Measurements from ENCODE around the gene CSMD2. TPM values are rescaled to one million over a fixed set of nuclear protein-coding genes. Genes with fewer than 3 reads are reported as not detected.

The CSMD2 gene
- total and polyA plus RNA-seq, 2 experiments from 2014 or later = 5.3 to 16.6 TPM

DNA sequence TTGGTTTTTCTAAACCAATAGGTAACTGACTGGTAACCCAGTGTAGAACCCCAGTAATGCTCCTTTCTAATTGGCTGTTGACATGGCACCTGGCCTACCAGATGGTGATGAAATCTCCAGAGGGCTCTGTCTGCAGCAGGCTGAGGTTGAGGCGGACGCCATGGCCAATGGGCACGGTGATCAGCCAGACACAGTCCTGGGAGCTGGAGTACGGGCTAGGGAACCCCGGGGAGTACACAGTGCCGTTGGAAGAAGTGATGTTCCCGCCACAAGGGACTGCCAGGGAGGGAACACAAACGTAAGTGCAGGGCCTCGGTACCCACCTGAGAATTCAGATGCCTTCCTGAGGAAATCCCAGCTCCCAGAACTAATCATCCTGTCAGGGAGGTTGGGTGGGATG lies 562.8 kb downstream of the CSMD2 start (continued):
- TF ChIP-seq, protein P1, sequence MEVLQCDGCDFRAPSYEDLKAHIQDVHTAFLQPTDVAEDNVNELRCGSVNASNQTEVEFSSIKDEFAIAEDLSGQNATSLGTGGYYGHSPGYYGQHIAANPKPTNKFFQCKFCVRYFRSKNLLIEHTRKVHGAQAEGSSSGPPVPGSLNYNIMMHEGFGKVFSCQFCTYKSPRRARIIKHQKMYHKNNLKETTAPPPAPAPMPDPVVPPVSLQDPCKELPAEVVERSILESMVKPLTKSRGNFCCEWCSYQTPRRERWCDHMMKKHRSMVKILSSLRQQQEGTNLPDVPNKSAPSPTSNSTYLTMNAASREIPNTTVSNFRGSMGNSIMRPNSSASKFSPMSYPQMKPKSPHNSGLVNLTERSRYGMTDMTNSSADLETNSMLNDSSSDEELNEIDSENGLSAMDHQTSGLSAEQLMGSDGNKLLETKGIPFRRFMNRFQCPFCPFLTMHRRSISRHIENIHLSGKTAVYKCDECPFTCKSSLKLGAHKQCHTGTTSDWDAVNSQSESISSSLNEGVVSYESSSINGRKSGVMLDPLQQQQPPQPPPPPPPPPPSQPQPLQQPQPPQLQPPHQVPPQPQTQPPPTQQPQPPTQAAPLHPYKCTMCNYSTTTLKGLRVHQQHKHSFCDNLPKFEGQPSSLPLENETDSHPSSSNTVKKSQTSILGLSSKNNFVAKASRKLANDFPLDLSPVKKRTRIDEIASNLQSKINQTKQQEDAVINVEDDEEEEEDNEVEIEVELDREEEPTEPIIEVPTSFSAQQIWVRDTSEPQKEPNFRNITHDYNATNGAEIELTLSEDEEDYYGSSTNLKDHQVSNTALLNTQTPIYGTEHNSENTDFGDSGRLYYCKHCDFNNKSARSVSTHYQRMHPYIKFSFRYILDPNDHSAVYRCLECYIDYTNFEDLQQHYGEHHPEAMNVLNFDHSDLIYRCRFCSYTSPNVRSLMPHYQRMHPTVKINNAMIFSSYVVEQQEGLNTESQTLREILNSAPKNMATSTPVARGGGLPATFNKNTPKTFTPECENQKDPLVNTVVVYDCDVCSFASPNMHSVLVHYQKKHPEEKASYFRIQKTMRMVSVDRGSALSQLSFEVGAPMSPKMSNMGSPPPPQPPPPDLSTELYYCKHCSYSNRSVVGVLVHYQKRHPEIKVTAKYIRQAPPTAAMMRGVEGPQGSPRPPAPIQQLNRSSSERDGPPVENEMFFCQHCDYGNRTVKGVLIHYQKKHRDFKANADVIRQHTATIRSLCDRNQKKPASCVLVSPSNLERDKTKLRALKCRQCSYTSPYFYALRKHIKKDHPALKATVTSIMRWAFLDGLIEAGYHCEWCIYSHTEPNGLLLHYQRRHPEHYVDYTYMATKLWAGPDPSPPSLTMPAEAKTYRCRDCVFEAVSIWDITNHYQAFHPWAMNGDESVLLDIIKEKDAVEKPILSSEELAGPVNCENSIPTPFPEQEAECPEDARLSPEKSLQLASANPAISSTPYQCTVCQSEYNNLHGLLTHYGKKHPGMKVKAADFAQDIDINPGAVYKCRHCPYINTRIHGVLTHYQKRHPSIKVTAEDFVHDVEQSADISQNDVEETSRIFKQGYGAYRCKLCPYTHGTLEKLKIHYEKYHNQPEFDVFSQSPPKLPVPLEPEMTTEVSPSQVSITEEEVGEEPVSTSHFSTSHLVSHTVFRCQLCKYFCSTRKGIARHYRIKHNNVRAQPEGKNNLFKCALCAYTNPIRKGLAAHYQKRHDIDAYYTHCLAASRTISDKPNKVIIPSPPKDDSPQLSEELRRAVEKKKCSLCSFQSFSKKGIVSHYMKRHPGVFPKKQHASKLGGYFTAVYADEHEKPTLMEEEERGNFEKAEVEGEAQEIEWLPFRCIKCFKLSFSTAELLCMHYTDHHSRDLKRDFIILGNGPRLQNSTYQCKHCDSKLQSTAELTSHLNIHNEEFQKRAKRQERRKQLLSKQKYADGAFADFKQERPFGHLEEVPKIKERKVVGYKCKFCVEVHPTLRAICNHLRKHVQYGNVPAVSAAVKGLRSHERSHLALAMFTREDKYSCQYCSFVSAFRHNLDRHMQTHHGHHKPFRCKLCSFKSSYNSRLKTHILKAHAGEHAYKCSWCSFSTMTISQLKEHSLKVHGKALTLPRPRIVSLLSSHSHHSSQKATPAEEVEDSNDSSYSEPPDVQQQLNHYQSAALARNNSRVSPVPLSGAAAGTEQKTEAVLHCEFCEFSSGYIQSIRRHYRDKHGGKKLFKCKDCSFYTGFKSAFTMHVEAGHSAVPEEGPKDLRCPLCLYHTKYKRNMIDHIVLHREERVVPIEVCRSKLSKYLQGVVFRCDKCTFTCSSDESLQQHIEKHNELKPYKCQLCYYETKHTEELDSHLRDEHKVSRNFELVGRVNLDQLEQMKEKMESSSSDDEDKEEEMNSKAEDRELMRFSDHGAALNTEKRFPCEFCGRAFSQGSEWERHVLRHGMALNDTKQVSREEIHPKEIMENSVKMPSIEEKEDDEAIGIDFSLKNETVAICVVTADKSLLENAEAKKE (CRISPR knock-in tag; IDR thresholded peaks at IDR 0.05) = no peak
- TF ChIP-seq ZNF114 (CRISPR knock-in tag; IDR thresholded peaks at IDR 0.05) (no peak), EZH2 (IDR thresholded peaks at IDR 0.05; ENCODE audit: low read depth, unreplicated experiment) (no peak)

GRCh38 chr1:33601751-33602150 lies 563.3 kb downstream of the CSMD2 start:
- Mint-ChIP-seq H3K27ac (no peak overlapping the region), H3K27me3 (ENCODE audit: insufficient read depth, low read depth, poor library complexity) (peaks cover 2% of the 10 kb centered on the region), H3K9me3 (no peaks in the 10 kb centered on the region), H3K36me3 (ENCODE audit: low read depth) (peaks cover 14% of the 10 kb centered on the region), H3K4me3 (no peak overlapping the region), H3K4me1 (no peaks in the 10 kb centered on the region)
- no peaks in the 10 kb centered on the region for H3K36me3 ChIP-seq (ENCODE audit: insufficient read depth)
- DNase-seq (ENCODE audit: low spot score) (no peak), ATAC-seq (no peak)
- no peaks in the 10 kb centered on the region for H3K27me3 ChIP-seq (ENCODE audit: insufficient read depth)
- H3K79me2 ChIP-seq (replicated peaks; ENCODE audit: insufficient read depth) = no peaks in the 10 kb centered on the region
- H4K20me1 ChIP-seq (replicated peaks; ENCODE audit: insufficient read depth) = no peaks in the 10 kb centered on the region
- no peak overlapping the region for H3K4me2 ChIP-seq
- H2AFZ ChIP-seq = no peak overlapping the region
- H3K4me3 ChIP-seq = no peak overlapping the region
- no peaks in the 10 kb centered on the region for H3K4me1 ChIP-seq (ENCODE audit: insufficient read depth)
- H3K27ac ChIP-seq (ENCODE audit: low read depth) = no peak overlapping the region
- H3K9me2 ChIP-seq (ENCODE audit: insufficient read depth) = peaks cover 5% of the 10 kb centered on the region; the same call in 1 of the 2 replicates
- no peaks in the 10 kb centered on the region for H3F3A ChIP-seq (replicated peaks; ENCODE audit: low read depth)
- TF ChIP-seq ZNF331 (CRISPR knock-in tag; IDR thresholded peaks at IDR 0.05; ENCODE audit: low read depth) (no peak), ZNF114 (CRISPR knock-in tag; IDR thresholded peaks at IDR 0.05) (no peak), CREB1 (CRISPR knock-in tag; IDR thresholded peaks at IDR 0.05; ENCODE audit: low read depth) (no peak), POLR2AphosphoS5 (IDR thresholded peaks at IDR 0.05; ENCODE audit: low read depth) (no peak), NANOG (IDR thresholded peaks at IDR 0.05; ENCODE audit: borderline replicate concordance) (no peak)
- TF ChIP-seq, protein P2, sequence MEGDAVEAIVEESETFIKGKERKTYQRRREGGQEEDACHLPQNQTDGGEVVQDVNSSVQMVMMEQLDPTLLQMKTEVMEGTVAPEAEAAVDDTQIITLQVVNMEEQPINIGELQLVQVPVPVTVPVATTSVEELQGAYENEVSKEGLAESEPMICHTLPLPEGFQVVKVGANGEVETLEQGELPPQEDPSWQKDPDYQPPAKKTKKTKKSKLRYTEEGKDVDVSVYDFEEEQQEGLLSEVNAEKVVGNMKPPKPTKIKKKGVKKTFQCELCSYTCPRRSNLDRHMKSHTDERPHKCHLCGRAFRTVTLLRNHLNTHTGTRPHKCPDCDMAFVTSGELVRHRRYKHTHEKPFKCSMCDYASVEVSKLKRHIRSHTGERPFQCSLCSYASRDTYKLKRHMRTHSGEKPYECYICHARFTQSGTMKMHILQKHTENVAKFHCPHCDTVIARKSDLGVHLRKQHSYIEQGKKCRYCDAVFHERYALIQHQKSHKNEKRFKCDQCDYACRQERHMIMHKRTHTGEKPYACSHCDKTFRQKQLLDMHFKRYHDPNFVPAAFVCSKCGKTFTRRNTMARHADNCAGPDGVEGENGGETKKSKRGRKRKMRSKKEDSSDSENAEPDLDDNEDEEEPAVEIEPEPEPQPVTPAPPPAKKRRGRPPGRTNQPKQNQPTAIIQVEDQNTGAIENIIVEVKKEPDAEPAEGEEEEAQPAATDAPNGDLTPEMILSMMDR (conservative IDR thresholded peaks at IDR 0.05; ENCODE audit: low read depth in 2 of 2) = no peak
- TF ChIP-seq, protein P1 (CRISPR knock-in tag; IDR thresholded peaks at IDR 0.05) = no peak
